A549 (cell line): ENCODE measurements around the gene ADAMTS14.
"Not testable (repeated sequence)": the region's sequence is repeated elsewhere in the genome, so short reads cannot be mapped to it uniquely, and the experiment has no call there.

ENCODE experiments used
- BHLHE40 ChIP-seq: IDR thresholded peaks from 2 replicates; pipeline ENCODE4 v1.6.1; 2012; ENCODE audit warnings: low read depth, low read length, inconsistent platforms
- CTCF ChIP-seq: fragments of >200 bp; sonication (Bioruptor Twin); formaldehyde crosslinking; IDR thresholded peaks from 3 replicates; pipeline ENCODE4 v1.5.1; 2016
- EP300 ChIP-seq, 2 experiments: fragments of >200 bp; sonication (Bioruptor Twin); formaldehyde crosslinking; IDR thresholded peaks; 2 replicates in 1 of 2; 3 replicates in 1 of 2; pipeline ENCODE4 v1.6.1; 2016 to 2017
- ESRRA ChIP-seq: fragments of 150-350 bp; IDR thresholded peaks from 2 replicates; pipeline ENCODE4 v1.6.1; 2014; ENCODE audit warnings: mild to moderate bottlenecking, low read length, borderline replicate concordance
- PBX3 ChIP-seq: IDR thresholded peaks from 2 replicates; pipeline ENCODE4 v1.6.1; 2012
- POLR2A ChIP-seq: IDR thresholded peaks from 2 replicates; pipeline ENCODE4 v1.6.1; 2012; ENCODE audit warnings: mild to moderate bottlenecking, low read length
- RAD21 ChIP-seq, 2 experiments: fragments of >200 bp in 1 of 2; sonication (Bioruptor Twin) in 1 of 2; formaldehyde crosslinking in 1 of 2; IDR thresholded peaks in 1 of 2; conservative IDR thresholded peaks in 1 of 2; 2 replicates in 1 of 2; 3 replicates in 1 of 2; pipeline ENCODE4 v1.6.1; 2012 to 2018; ENCODE audit warnings: inconsistent platforms in 1 of 2
- REST ChIP-seq: fragments of 200-600 bp; sonication (generic); IDR thresholded peaks from 2 replicates; pipeline ENCODE4 v1.6.1; 2016; ENCODE audit warnings: antibody characterized with exemption, mild to moderate bottlenecking, moderate library complexity
- SREBF2 ChIP-seq: fragments of 450-650 bp; IDR thresholded peaks from 2 replicates; pipeline ENCODE4 v1.6.1; 2014; ENCODE audit warnings: mild to moderate bottlenecking, moderate library complexity
- ZFP36 ChIP-seq: fragments of 450-650 bp; IDR thresholded peaks from 2 replicates; pipeline ENCODE4 v1.6.1; 2014; ENCODE audit warnings: borderline replicate concordance; ENCODE audit not compliant: partially characterized antibody

GRCh38 chr10:70643272-70643671, 29.0 kb upstream of the ADAMTS14 start:
- not testable (repeated sequence) for TF ChIP-seq POLR2A; ZFP36; ESRRA; BHLHE40; EP300 (IDR thresholded peaks at IDR 0.05); CTCF; RAD21 (conservative IDR thresholded peaks at IDR 0.05 in 1 of 2, IDR thresholded peaks at IDR 0.05 in 1 of 2); PBX3; SREBF2; REST
